ENCODE measurements around the gene GDF9. TPM values are rescaled to one million over a fixed set of nuclear protein-coding genes. Genes with fewer than 3 reads are reported as not detected.

The GDF9 gene
- total and polyA plus RNA-seq, 9 donors = 0.20 to 0.93 (median 0.30) TPM; not detected in 2

GRCh38 chr5:132886064-132886823 is 20.0 kb upstream of the GDF9 start:
- WGBS, 3 donors = 77 to 86% (median 79%) methylated on average over 11 of the region's 11 CpGs
- Histone ChIP-seq H3K27me3 (no peaks in the 10 kb centered on the region), H3K4me1 (ENCODE audit: insufficient read depth) (no peaks in the 10 kb centered on the region), H3K36me3 (no peaks in the 10 kb centered on the region), H3K9me3 (no peaks in the 10 kb centered on the region), H3K4me3 (no peak overlapping the region), H3K27ac (no peak overlapping the region)
- TF ChIP-seq POLR2A (IDR thresholded peaks at IDR 0.05) = no peak
- TF ChIP-seq CTCF (IDR thresholded peaks at IDR 0.05) = no peak
- TF ChIP-seq EP300 (IDR thresholded peaks at IDR 0.05) = no peak
- DNase-seq = no peak
- intact Hi-C loops (cut with DNase I) = no loop called here

GRCh38 chr5:132884548-132884947 is 18.3 kb upstream of the GDF9 start:
- H3K4me1 ChIP-seq (ENCODE audit: insufficient read depth) = no peaks in the 10 kb centered on the region
- no peak for DNase-seq
- intact Hi-C loops (cut with DNase I) = no loop called here
- WGBS, 3 donors = 73 to 78% (median 75%) methylated on average over 2 of the region's 2 CpGs
- no peak for TF ChIP-seq CTCF (IDR thresholded peaks at IDR 0.05)
- no peak for TF ChIP-seq EP300 (IDR thresholded peaks at IDR 0.05)
- no peak for TF ChIP-seq POLR2A (IDR thresholded peaks at IDR 0.05)
- H3K36me3 ChIP-seq = no peaks in the 10 kb centered on the region
- no peaks in the 10 kb centered on the region for H3K27me3 ChIP-seq
- H3K9me3 ChIP-seq = no peaks in the 10 kb centered on the region
- H3K4me3 ChIP-seq = no peak overlapping the region
- H3K27ac ChIP-seq = no peak overlapping the region

DNA sequence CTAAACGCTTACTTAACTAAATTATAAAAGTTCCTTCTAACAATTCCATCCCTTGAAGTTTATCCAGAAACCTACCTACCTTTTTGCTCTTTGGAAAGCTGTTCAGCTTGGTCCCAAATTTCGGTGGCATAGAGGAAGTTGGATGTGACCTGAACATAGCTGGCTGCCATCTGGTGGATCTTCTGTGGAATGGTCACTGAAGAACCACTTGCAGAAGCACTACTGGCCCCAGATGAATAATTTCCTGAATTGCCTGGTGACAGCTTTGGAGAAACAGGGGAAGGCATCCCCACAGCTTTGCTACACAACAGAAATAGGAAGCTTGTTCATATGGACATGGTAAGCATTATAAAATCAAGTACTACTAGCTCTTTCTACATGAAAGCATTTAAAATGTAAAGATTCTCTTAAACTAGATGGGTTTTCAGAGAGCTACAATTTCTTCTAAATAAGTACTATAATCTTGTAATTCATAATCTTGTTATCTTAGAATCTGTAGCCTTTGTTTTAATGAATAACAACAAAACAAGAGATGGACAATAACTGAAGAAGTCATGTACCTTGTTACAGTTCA is 17.1 kb upstream of the GDF9 start:
- no peaks in the 10 kb centered on the region for H3K4me1 ChIP-seq (ENCODE audit: insufficient read depth)
- intact Hi-C loops (cut with DNase I) = no loop called here
- no peak for DNase-seq

DNA sequence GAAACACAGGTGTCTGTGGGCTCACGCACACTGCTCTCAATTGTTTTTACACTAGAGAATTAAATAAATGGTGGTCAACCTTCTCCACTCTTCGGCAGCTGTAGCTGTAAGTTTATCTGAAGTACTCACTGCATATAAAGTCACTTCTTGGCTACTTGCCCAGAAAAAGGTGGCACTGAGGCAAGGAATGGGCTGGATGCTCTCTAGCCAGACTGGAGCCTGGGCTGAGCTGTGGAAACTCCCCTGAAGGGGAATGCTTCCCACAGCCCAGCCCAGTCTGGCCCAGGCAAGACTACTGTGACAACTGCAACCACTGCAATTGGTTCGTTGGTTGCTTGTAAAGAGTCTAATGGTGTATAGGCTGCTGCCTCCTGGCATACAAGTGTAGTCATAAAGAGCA is 11.7 kb upstream of the GDF9 start:
- no peak overlapping the region for H3K4me3 ChIP-seq
- H3K27ac ChIP-seq = no peak overlapping the region
- 62 to 67% (median 63%) methylated on average over 3 of the region's 3 CpGs for WGBS, 3 donors
- intact Hi-C loops (cut with DNase I) = no loop called here
- H3K36me3 ChIP-seq = no peaks in the 10 kb centered on the region
- TF ChIP-seq EP300 (IDR thresholded peaks at IDR 0.05) (no peak), POLR2A (IDR thresholded peaks at IDR 0.05) (no peak), CTCF (IDR thresholded peaks at IDR 0.05) (no peak)
- H3K4me1 ChIP-seq (ENCODE audit: insufficient read depth) = no peaks in the 10 kb centered on the region
- H3K9me3 ChIP-seq = no peaks in the 10 kb centered on the region
- no peak for DNase-seq
- H3K27me3 ChIP-seq = no peaks in the 10 kb centered on the region

More for the DNA sequence above, 17.1 kb upstream of the GDF9 start:
- H3K4me3 ChIP-seq = no peak overlapping the region
- no peaks in the 10 kb centered on the region for H3K36me3 ChIP-seq
- TF ChIP-seq POLR2A (IDR thresholded peaks at IDR 0.05) (no peak), CTCF (IDR thresholded peaks at IDR 0.05) (peak in 2 of 3 donors; percentile 26), EP300 (IDR thresholded peaks at IDR 0.05) (no peak)
- no peaks in the 10 kb centered on the region for H3K27me3 ChIP-seq
- no peaks in the 10 kb centered on the region for H3K9me3 ChIP-seq
- no peak overlapping the region for H3K27ac ChIP-seq
- 26 to 38% (median 27%) methylated on average over 2 of the region's 2 CpGs for WGBS, 3 donors
